ENCODE results near the gene CPE.
"Not testable (repeated sequence)": the region's sequence is repeated elsewhere in the genome, so short reads cannot be mapped to it uniquely, and the experiment has no call there.

Gene CPE

DNA sequence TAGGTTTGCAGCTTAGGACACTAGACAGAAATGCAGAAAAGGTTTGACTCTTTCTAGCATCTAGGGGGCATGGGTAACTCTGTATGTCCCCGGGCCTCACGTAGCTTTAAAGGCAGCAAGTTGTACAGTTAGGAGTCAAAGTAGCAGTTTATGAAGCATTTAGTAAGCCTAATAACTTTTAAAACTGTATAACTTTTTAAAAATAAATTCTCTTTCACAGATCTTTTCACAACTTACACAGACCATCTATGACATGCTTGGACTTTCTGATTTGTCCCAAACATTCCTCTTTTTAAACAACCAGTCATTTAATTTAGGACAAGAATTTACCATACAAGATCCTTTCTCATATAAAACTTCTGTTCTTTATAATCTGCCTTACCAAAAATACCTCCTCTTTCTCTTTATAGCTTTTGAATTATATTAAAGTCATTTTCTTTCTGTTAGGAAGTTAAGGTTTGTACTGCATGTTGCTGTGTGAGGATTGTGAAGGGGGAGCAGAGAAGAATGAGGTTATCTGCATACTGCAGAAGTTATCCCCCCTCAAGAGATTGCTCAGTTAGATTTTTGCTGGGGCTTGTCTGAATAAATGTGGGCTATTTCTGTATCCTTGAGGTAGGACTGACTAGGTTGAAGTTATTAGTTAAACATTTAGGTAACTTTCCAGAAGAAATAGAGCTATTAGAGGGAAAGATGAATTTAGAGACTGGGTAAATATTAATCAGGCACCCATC lies 94.3 kb downstream of the CPE start:
- H3K9me3 ChIP-seq, result peaks cover 62% of the 10 kb centered on the region
- no peaks in the 10 kb centered on the region for H3K27me3 ChIP-seq
- no peak overlapping the region for H3K9ac ChIP-seq
- no peak for TF ChIP-seq Cebpa-rat (IDR thresholded peaks at IDR 0.05)
- no peaks in the 10 kb centered on the region for H3K36me3 ChIP-seq
- no peaks in the 10 kb centered on the region for H4K20me1 ChIP-seq
- H3K4me3 ChIP-seq, result no peak overlapping the region
- no peak overlapping the region for H3K27ac ChIP-seq
- H3K4me1 ChIP-seq, result no peaks in the 10 kb centered on the region
- H3K4me2 ChIP-seq, result no peak overlapping the region

DNA sequence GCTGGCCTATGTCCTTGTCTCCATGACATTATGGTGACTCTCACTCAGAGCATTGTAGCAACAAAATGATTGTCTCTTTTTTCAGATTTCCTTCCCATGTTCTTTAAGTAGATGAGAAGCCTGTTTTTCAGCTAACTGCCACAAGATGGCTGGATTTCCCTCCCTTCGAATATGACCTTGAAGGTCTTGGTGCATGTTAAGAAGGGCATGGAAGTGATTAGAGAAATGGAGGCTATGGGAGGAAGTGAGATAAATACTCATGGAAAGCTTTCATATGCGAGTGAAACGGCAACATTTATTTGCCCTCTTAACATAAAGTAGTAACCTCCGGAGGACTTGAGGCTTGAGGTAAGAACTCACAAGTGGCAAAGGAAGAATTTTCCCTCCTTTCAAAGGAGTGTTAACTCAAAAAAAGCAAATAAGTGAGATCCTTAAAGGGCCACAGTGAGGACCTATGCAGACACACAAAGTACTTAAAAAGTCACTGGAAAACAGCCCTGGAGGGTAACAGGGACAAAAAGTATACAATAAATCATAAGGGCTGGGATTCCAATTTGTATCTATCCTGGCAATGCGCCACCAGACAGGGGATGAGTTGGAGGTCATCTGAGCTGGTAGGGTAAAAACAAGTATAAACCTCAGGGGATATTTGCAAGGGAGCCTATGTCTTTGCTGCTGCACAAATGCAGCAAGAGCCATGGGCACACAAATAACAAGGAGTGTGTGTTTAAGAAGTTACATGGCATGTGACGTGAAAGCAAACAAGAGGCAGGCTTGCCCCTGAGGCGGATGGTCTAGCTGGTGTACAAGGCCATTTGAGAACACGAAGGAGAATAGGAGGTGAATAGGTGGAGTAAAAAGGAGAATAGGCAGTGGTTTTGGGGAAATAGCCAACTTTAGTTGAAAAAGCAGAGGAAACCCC lies 96.2 kb downstream of the CPE start:
- TF ChIP-seq Cebpa-rat (IDR thresholded peaks at IDR 0.05), result no peak
- no peaks in the 10 kb centered on the region for H3K27me3 ChIP-seq
- no peak overlapping the region for H3K4me3 ChIP-seq
- H4K20me1 ChIP-seq, result no peaks in the 10 kb centered on the region
- peaks cover 58% of the 10 kb centered on the region for H3K9me3 ChIP-seq
- H3K4me1 ChIP-seq, result no peaks in the 10 kb centered on the region
- H3K4me2 ChIP-seq, result no peak overlapping the region
- H3K36me3 ChIP-seq, result no peaks in the 10 kb centered on the region
- no peak overlapping the region for H3K9ac ChIP-seq
- H3K27ac ChIP-seq, result no peak overlapping the region

- Histone ChIP-seq H3K9ac (no peak overlapping the region), H3K36me3 (no peaks in the 10 kb centered on the region), H3K4me3 (no peak overlapping the region), H4K20me1 (no peaks in the 10 kb centered on the region), H3K4me1 (no peaks in the 10 kb centered on the region), H3K9me3 (peaks cover 52% of the 10 kb centered on the region), H3K27ac (no peak overlapping the region), H3K4me2 (no peak overlapping the region), H3K27me3 (no peaks in the 10 kb centered on the region)
- no peak for TF ChIP-seq Cebpa-rat (IDR thresholded peaks at IDR 0.05)
Observed at GRCh38 chr4:165475706-165476070, 96.9 kb downstream of the CPE start.

DNA sequence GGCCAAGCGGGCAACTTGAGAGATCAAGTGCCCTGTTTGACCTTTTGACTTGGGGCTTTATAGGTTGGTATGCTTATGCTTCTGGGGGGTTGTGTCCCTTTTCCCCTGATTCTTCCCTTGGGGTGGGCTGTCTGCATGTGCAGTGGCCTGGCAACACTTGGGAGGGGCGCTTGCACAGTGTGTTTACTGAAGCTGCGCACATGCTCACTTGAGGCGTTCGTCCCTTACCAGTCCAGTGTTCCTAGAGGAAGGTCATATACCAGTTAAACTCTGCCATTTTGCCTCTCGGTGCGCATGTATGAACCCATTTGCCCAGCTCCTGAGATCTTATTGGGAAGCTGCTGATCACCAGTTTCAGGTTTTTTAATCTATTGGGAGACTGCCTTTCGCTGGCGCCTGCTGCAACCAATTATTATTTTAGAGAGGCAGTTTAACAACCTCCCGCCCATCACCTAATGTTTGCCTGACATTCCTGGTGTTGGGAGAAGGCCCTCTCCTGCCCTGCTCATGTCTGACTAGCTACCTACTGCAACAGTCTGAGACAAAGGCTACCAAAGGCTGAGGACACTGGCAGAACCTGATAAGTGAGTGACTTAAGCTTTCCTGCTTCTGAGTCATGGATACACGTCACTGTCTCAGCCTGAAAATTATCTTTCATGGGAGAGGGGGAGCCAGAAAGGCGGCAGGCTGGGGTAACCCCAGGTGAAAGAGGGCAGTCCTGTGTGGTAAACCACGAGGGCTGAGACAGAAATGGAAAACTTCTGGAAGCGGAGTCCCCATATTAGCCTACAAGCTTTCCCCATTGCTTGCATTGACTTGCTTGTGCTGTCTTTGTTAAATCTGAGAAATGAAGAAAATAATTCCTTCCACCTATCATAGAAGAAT lies 97.6 kb downstream of the CPE start:
- Histone ChIP-seq H4K20me1 (no peaks in the 10 kb centered on the region), H3K27me3 (no peaks in the 10 kb centered on the region), H3K27ac (no peak overlapping the region), H3K4me1 (no peaks in the 10 kb centered on the region), H3K36me3 (no peaks in the 10 kb centered on the region), H3K9ac (no peak overlapping the region), H3K9me3 (peaks cover 44% of the 10 kb centered on the region), H3K4me2 (no peak overlapping the region), H3K4me3 (no peak overlapping the region)
- no peak for TF ChIP-seq Cebpa-rat (IDR thresholded peaks at IDR 0.05)

DNA sequence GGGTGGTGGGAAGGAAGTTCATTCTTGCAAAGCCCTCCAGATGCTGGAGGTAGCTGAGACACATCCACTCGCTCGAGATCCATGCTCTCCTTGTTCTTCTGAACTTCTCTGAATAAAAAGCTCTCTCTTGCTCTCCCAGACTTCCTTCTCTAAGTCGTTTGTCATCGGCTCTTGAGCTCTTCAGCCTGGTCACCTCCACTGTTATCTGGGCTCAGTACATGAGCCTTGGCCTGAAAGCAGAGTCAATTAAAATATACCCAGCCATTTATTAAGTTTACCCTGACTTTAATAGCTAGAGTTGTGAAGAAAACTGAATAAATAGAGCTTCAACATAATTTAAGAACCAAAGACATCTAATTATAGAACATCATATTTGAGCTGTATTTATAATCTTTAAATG lies 99.0 kb downstream of the CPE start:
- Histone ChIP-seq H3K9ac (no peak overlapping the region), H3K4me2 (no peak overlapping the region), H3K27ac (no peak overlapping the region), H3K9me3 (peaks cover 31% of the 10 kb centered on the region), H3K4me1 (no peaks in the 10 kb centered on the region), H4K20me1 (no peaks in the 10 kb centered on the region), H3K27me3 (no peaks in the 10 kb centered on the region), H3K36me3 (no peaks in the 10 kb centered on the region), H3K4me3 (no peak overlapping the region)
- no peak for TF ChIP-seq Cebpa-rat (IDR thresholded peaks at IDR 0.05)

- no peak for TF ChIP-seq Cebpa-rat (IDR thresholded peaks at IDR 0.05)
- Histone ChIP-seq H3K4me3 (no peak overlapping the region), H3K4me2 (no peak overlapping the region), H3K4me1 (no peaks in the 10 kb centered on the region), H3K9ac (no peak overlapping the region), H3K27me3 (no peaks in the 10 kb centered on the region), H3K36me3 (no peaks in the 10 kb centered on the region), H4K20me1 (no peaks in the 10 kb centered on the region), H3K27ac (no peak overlapping the region), H3K9me3 (peaks cover 26% of the 10 kb centered on the region)
Observed at GRCh38 chr4:165478260-165478659, 99.5 kb downstream of the CPE start.

- Histone ChIP-seq H3K4me3 (no peak overlapping the region), H3K27me3 (no peaks in the 10 kb centered on the region), H3K27ac (no peak overlapping the region), H3K4me2 (no peak overlapping the region), H4K20me1 (no peaks in the 10 kb centered on the region), H3K9ac (no peak overlapping the region), H3K9me3 (no peaks in the 10 kb centered on the region), H3K4me1 (no peaks in the 10 kb centered on the region), H3K36me3 (no peaks in the 10 kb centered on the region)
- no peak for TF ChIP-seq Cebpa-rat (IDR thresholded peaks at IDR 0.05)
Observed at GRCh38 chr4:165481053-165481835, 102.4 kb downstream of the CPE start.

GRCh38 chr4:165489786-165490185 lies 111.0 kb downstream of the CPE start:
- H3K4me2 ChIP-seq, result no peak overlapping the region
- H3K36me3 ChIP-seq, result no peaks in the 10 kb centered on the region
- H3K27me3 ChIP-seq, result no peaks in the 10 kb centered on the region
- H3K9ac ChIP-seq, result no peak overlapping the region
- no peaks in the 10 kb centered on the region for H3K4me1 ChIP-seq
- TF ChIP-seq Cebpa-rat (IDR thresholded peaks at IDR 0.05), result no peak
- no peak overlapping the region for H3K27ac ChIP-seq
- no peaks in the 10 kb centered on the region for H3K9me3 ChIP-seq
- no peaks in the 10 kb centered on the region for H4K20me1 ChIP-seq
- no peak overlapping the region for H3K4me3 ChIP-seq

DNA sequence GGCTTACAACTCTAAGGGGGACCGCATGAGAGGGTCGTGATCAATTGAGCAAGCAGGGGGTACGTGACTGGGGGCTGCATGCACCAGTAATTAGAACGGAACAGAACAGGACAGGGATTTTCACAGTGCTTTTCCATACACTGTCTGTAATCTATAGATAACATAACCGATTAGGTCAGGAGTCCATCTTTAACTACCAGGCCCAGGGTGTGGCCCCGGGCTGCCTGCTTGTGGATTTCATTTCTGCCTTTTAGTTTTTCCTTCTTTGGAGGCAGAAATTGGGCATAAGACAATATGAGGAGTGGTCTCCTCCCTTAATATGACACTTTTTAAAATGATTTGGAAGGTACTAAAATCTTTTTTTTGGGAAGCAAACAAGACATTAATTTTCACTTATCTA lies 113.8 kb downstream of the CPE start:
- not testable (repeated sequence) for H3K9ac ChIP-seq, H3K4me2 ChIP-seq, H4K20me1 ChIP-seq

More for the DNA sequence above, 113.8 kb downstream of the CPE start:
- not testable (repeated sequence) for H3K27me3 ChIP-seq, H3K4me1 ChIP-seq, H3K27ac ChIP-seq, H3K36me3 ChIP-seq, H3K4me3 ChIP-seq, H3K9me3 ChIP-seq
